ENCODE results near the gene EPB41L3.

Gene EPB41L3

GRCh38 chr18:5456577-5457461, 87.0 kb downstream of the EPB41L3 start:
- no peak for TF ChIP-seq CTCF (conservative IDR thresholded peaks at IDR 0.05; ENCODE audit: low read depth)
- DNase-seq (ENCODE audit: low spot score): no peak
- POLR2A ChIA-PET (ENCODE audit: low non-redundant PET): no interaction called here
- CTCF ChIA-PET: interaction anchor here (0.5 kb wide), 1 partner anchor 30 kb away, joined by 3 read pairs; no protein-coding TSS in a partner anchor
- no peak overlapping the region for H3K27ac ChIP-seq

- H3K27ac ChIP-seq: no peak overlapping the region
- POLR2A ChIA-PET (ENCODE audit: low non-redundant PET): no interaction called here
- TF ChIP-seq CTCF (conservative IDR thresholded peaks at IDR 0.05; ENCODE audit: low read depth): no peak
- DNase-seq (ENCODE audit: low spot score): no peak
- CTCF ChIA-PET: interaction anchor here (0.7 kb wide), 1 partner anchor 1861 kb away, joined by 3 read pairs; no protein-coding TSS in a partner anchor
Observed at GRCh38 chr18:5455674-5456073, 88.1 kb downstream of the EPB41L3 start.

GRCh38 chr18:5452943-5453443, 90.8 kb downstream of the EPB41L3 start:
- no peak overlapping the region for H3K27ac ChIP-seq
- ChIA-PET CTCF (no interaction called here), POLR2A (ENCODE audit: low non-redundant PET) (no interaction called here)
- no peak for DNase-seq (ENCODE audit: low spot score)
- TF ChIP-seq CTCF (conservative IDR thresholded peaks at IDR 0.05; ENCODE audit: low read depth): no peak

GRCh38 chr18:5451871-5452270, 91.9 kb downstream of the EPB41L3 start:
- no peak for DNase-seq (ENCODE audit: low spot score)
- TF ChIP-seq CTCF (conservative IDR thresholded peaks at IDR 0.05; ENCODE audit: low read depth): no peak
- ChIA-PET CTCF (interaction anchor here (0.7 kb wide), 1 partner anchor 31 kb away, joined by 3 read pairs; no protein-coding TSS in a partner anchor), POLR2A (ENCODE audit: low non-redundant PET) (no interaction called here)
- H3K27ac ChIP-seq: no peak overlapping the region

- TF ChIP-seq CTCF (conservative IDR thresholded peaks at IDR 0.05; ENCODE audit: low read depth): no peak
- H3K27ac ChIP-seq: no peak overlapping the region
- ChIA-PET POLR2A (ENCODE audit: low non-redundant PET) (no interaction called here), CTCF (no interaction called here)
- DNase-seq (ENCODE audit: low spot score): no peak
Observed at GRCh38 chr18:5451150-5451549, 92.6 kb downstream of the EPB41L3 start.

GRCh38 chr18:5449858-5450509, 93.8 kb downstream of the EPB41L3 start:
- no peak overlapping the region for H3K27ac ChIP-seq

More at GRCh38 chr18:5449858-5450509, 93.8 kb downstream of the EPB41L3 start:
- ChIA-PET CTCF (no interaction called here), POLR2A (ENCODE audit: low non-redundant PET) (no interaction called here)
- TF ChIP-seq CTCF (conservative IDR thresholded peaks at IDR 0.05; ENCODE audit: low read depth): no peak
- no peak for DNase-seq (ENCODE audit: low spot score)

All from RWPE1 (cell line).